ENCODE results near the gene KCP.
A peak's percentile ranks its signal among the peaks of the same experiment; 100 is the strongest.

Gene KCP

DNA sequence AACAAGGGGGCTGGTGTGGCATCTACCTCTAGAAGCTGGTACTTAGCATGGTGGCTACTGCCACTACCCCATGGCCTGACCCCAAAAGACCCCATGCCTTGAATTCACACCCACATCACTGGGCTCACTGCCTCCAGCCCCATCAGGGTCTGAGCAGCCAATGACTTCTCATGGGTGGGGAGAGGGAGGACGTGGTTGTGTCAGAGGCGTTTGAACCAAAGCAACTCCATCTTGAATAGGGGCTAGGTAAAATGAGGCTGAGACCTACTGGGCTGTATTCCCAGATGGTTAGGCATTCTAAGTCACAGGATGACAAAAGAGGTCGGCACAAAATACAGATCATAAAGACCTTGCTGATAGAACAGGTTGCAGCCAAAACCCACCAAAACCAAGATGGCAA lies 15.2 kb downstream of the KCP start:
- Histone ChIP-seq H3K9me3 (ENCODE audit: severe bottlenecking) (no peaks in the 10 kb centered on the region), H3K36me3 (ENCODE audit: low read depth) (no peaks in the 10 kb centered on the region)
- TF ChIP-seq, protein P1, sequence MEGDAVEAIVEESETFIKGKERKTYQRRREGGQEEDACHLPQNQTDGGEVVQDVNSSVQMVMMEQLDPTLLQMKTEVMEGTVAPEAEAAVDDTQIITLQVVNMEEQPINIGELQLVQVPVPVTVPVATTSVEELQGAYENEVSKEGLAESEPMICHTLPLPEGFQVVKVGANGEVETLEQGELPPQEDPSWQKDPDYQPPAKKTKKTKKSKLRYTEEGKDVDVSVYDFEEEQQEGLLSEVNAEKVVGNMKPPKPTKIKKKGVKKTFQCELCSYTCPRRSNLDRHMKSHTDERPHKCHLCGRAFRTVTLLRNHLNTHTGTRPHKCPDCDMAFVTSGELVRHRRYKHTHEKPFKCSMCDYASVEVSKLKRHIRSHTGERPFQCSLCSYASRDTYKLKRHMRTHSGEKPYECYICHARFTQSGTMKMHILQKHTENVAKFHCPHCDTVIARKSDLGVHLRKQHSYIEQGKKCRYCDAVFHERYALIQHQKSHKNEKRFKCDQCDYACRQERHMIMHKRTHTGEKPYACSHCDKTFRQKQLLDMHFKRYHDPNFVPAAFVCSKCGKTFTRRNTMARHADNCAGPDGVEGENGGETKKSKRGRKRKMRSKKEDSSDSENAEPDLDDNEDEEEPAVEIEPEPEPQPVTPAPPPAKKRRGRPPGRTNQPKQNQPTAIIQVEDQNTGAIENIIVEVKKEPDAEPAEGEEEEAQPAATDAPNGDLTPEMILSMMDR (IDR thresholded peaks at IDR 0.05; ENCODE audit: poor library complexity, severe bottlenecking): no peak

DNA sequence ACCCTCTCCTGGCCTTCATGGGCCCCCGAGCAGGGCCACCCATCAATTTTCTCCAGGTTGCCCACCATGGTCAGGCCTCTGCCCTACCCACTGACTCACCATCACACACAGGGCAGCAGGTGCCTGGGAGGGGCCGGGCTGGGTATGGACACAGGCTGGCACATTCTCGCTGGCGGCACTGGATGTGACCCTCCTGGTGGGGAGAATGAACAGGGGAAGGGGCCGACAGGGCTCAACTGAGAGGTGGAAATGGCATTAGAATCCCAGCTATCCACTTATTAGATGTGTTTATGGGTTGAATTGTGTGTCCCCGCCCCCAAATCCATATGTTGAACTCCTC lies 16.4 kb downstream of the KCP start:
- TF ChIP-seq, protein P1 (IDR thresholded peaks at IDR 0.05; ENCODE audit: poor library complexity, severe bottlenecking): no peak
- no peaks in the 10 kb centered on the region for H3K27me3 ChIP-seq (ENCODE audit: insufficient read depth, poor library complexity, severe bottlenecking)
- no peaks in the 10 kb centered on the region for H3K36me3 ChIP-seq (ENCODE audit: low read depth)
- peaks cover 42% of the 10 kb centered on the region for H3K4me1 ChIP-seq (ENCODE audit: insufficient read depth, poor library complexity, severe bottlenecking)
- no peak overlapping the region for H3K4me3 ChIP-seq (ENCODE audit: severe bottlenecking)
- DNase-seq (ENCODE audit: low spot score) (peak; percentile 36), ATAC-seq (ENCODE audit: low read depth) (no peak)
- no peaks in the 10 kb centered on the region for H3K9me3 ChIP-seq (ENCODE audit: severe bottlenecking)
- H3K27ac ChIP-seq (ENCODE audit: poor library complexity, severe bottlenecking): peak overlapping the region; percentile 59

More for the DNA sequence above, 15.2 kb downstream of the KCP start:
- Histone ChIP-seq H3K4me3 (ENCODE audit: severe bottlenecking) (no peak overlapping the region), H3K27me3 (ENCODE audit: insufficient read depth, poor library complexity, severe bottlenecking) (no peaks in the 10 kb centered on the region), H3K4me1 (ENCODE audit: insufficient read depth, poor library complexity, severe bottlenecking) (peaks cover 37% of the 10 kb centered on the region), H3K27ac (ENCODE audit: poor library complexity, severe bottlenecking) (no peak overlapping the region)
- ATAC-seq (ENCODE audit: low read depth) (no peak), DNase-seq (ENCODE audit: low spot score) (peak; percentile 16)

DNA sequence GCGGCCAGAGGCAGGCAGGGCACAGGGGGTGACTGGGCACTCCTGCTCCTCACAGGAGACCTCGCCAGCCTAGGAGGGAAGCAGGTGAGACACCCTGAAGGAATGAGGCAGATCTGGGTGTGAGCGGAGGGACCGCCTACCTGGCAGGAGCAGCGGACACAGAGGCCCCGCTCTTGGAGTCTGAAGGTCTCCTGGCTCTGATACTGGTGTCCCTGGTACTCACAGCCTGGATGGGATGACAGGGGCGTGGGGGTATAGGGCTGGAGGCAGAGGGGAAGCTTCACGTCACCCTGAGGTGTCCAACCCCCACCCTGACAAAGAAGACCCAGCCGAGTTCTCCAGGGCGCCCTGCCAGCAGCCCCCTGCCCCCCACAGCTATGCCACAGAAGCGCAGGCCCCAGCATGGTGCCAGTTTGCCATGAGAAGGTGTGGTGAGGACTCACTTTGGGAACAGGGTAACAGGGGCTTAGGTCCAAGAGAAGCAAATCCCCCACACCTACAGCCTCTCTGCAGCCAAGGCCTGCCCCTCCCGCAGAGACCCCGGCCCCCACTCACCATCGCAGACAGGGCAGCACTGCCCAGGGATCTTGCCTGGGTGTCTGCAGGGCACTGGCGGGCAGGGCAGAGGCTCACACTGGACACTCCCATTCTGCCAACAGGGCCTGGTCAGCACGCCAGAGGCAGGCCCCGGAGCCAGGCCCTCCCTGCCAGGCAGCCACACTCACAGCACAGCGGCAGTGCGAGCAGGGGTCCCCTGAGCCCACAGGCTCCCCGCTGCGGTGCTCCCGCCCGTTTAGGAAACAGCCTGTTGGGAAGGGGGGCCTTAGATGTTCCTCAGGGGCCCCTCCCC lies 17.0 kb downstream of the KCP start:
- H3K27ac ChIP-seq (ENCODE audit: poor library complexity, severe bottlenecking): peak overlapping the region; percentile 59
- peaks cover 46% of the 10 kb centered on the region for H3K4me1 ChIP-seq (ENCODE audit: insufficient read depth, poor library complexity, severe bottlenecking)
- DNase-seq (ENCODE audit: low spot score) (peak; percentile 95), ATAC-seq (ENCODE audit: low read depth) (peak; percentile 93)
- no peaks in the 10 kb centered on the region for H3K36me3 ChIP-seq (ENCODE audit: low read depth)
- H3K9me3 ChIP-seq (ENCODE audit: severe bottlenecking): no peaks in the 10 kb centered on the region
- TF ChIP-seq, protein P1 (IDR thresholded peaks at IDR 0.05; ENCODE audit: poor library complexity, severe bottlenecking): no peak
- H3K27me3 ChIP-seq (ENCODE audit: insufficient read depth, poor library complexity, severe bottlenecking): no peaks in the 10 kb centered on the region
- H3K4me3 ChIP-seq (ENCODE audit: severe bottlenecking): no peak overlapping the region

DNA sequence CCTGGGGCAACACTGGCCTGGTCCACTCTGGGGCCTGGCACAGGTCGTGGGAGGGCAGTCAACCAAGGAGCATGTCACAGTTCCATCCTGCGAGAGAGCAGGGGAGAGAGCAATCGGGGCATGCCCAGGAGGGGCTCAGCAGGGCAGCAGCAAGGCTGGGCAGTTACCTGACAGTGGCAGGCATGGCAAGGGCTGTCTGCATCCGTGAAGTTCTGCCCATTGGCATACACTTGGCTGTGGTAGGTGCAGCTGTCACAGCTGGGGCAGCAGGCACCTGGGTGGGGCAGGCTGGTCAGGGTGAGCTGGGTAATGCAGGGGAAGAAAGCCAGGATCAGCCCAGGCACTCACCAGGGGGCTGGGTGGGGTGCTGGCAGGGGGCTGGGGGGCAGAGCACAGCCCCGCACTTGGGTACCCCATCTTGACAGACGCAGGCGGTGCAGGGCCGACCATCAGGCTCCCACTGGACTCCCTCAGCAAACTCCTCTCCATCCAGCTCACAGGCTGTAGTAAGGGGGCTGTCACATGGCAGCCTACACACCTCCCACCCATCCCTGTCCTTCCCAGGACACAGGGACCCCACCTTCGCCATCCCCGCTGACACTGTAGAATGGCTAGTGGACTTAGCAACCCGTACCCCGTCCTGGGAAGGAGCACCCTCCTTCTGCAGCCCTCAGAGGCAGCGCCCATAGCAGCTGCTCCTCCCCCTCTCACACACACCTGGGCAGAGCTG lies 17.8 kb downstream of the KCP start:
- peak; percentile 18 for ATAC-seq (ENCODE audit: low read depth)
- Histone ChIP-seq H3K27me3 (ENCODE audit: insufficient read depth, poor library complexity, severe bottlenecking) (no peaks in the 10 kb centered on the region), H3K4me3 (ENCODE audit: severe bottlenecking) (no peak overlapping the region), H3K36me3 (ENCODE audit: low read depth) (no peaks in the 10 kb centered on the region), H3K27ac (ENCODE audit: poor library complexity, severe bottlenecking) (peak overlapping the region; percentile 59), H3K9me3 (ENCODE audit: severe bottlenecking) (no peaks in the 10 kb centered on the region), H3K4me1 (ENCODE audit: insufficient read depth, poor library complexity, severe bottlenecking) (peaks cover 39% of the 10 kb centered on the region)
- peak; percentile 56 for DNase-seq (ENCODE audit: low spot score)
- TF ChIP-seq, protein P1 (IDR thresholded peaks at IDR 0.05; ENCODE audit: poor library complexity, severe bottlenecking): no peak

DNA sequence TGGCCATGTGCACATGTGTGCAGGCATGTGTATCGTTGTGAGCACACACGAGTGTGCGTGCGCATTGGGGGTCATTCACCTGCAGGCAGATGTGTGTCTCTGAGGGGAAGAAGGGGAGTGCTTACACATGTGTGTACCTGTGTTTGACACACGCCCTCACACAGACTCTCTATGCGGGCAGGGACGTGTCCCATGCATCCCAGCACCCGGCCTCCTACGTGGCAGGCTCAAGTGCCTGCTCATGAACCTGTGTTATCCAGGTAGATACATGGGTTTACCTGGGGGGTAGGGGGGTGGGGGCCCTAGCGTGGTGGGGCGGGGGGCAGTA lies 18.6 kb downstream of the KCP start:
- no peak for DNase-seq (ENCODE audit: low spot score)
- TF ChIP-seq, protein P1 (IDR thresholded peaks at IDR 0.05; ENCODE audit: poor library complexity, severe bottlenecking): no peak
- Histone ChIP-seq H3K27ac (ENCODE audit: poor library complexity, severe bottlenecking) (peak overlapping the region; percentile 59), H3K27me3 (ENCODE audit: insufficient read depth, poor library complexity, severe bottlenecking) (no peaks in the 10 kb centered on the region), H3K36me3 (ENCODE audit: low read depth) (no peaks in the 10 kb centered on the region), H3K4me3 (ENCODE audit: severe bottlenecking) (no peak overlapping the region), H3K9me3 (ENCODE audit: severe bottlenecking) (no peaks in the 10 kb centered on the region), H3K4me1 (ENCODE audit: insufficient read depth, poor library complexity, severe bottlenecking) (peaks cover 32% of the 10 kb centered on the region)
- no peak for ATAC-seq (ENCODE audit: low read depth)
